ENCODE results near the gene STAMBP.

DNA sequence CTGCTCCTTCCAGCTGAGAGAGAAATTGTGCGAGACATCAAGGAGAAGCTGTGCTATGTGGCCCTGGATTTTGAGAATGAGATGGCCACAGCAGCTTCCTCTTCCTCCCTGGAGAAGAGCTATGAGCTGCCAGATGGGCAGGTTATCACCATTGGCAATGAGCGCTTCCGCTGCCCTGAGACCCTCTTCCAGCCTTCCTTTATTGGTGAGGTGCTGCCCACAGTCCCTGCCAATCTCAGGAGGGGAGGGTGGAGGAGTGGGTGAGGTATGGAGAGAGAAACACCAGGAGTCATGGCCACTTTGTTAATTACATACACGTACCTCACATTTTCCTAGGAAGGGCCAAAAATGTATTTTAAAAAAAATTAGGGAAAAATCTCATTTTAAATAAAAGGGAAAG lies 85.9 kb downstream of the STAMBP start:
- TF ChIP-seq, protein P1, sequence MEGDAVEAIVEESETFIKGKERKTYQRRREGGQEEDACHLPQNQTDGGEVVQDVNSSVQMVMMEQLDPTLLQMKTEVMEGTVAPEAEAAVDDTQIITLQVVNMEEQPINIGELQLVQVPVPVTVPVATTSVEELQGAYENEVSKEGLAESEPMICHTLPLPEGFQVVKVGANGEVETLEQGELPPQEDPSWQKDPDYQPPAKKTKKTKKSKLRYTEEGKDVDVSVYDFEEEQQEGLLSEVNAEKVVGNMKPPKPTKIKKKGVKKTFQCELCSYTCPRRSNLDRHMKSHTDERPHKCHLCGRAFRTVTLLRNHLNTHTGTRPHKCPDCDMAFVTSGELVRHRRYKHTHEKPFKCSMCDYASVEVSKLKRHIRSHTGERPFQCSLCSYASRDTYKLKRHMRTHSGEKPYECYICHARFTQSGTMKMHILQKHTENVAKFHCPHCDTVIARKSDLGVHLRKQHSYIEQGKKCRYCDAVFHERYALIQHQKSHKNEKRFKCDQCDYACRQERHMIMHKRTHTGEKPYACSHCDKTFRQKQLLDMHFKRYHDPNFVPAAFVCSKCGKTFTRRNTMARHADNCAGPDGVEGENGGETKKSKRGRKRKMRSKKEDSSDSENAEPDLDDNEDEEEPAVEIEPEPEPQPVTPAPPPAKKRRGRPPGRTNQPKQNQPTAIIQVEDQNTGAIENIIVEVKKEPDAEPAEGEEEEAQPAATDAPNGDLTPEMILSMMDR (IDR thresholded peaks at IDR 0.05), result no peak
- no peak for TF ChIP-seq POLR2A (IDR thresholded peaks at IDR 0.05)

Measured in breast epithelium (tissue), 3 donors.